Tibial nerve (tissue), 4 donors: ENCODE data around the gene DDX60.

Experiments used
- EP300 ChIP-seq, 2 donors: sonication (generic); formaldehyde crosslinking; IDR thresholded peaks; one replicate each; pipeline ENCODE4 v1.6.1; 2017; ENCODE audit warnings: antibody characterized with exemption in 2 of 2, mild to moderate bottlenecking in 1 of 2
- TF ChIP-seq, protein P1 (sequence below), 5 experiments: fragments of 200-600 bp in 3 of 5; fragments of 450-650 bp in 2 of 5; sonication (generic) in 3 of 5; IDR thresholded peaks; one replicate each; pipeline ENCODE4 v1.5.1; 2016 to 2019; ENCODE audit warnings: antibody characterized with exemption in 5 of 5, mild to moderate bottlenecking in 3 of 5, moderate library complexity in 2 of 5

DNA sequence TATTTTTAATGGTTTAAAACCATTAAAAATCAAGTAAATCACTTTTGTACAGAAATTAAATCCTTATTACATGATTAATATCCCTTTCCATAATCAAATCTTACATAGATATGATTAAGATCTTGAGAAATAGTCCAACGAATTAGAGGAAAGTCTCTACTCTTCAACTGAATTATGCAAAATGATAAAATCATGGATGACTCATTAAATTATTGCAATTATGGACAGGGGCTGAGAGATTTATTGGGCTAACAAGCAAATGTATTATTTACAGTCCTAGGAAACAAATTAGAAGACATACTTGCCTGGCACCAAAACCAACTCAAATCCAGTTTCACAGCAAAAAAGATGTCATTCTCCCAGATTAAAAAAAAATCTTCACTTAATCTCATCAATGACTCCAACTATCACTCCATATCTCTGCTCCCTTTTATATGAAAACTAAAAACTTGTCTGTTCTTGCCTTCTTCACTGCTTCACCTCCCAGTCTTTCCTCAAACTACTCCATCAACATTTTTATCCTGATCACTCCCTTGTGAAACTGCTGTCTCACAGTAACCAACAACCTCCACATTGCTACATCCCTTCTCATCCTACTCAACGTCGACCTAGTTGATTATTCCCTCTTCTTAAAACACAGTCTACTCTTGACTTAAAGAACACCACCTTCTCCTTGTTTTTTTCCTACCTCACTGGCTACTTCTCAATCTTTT lies 18.4 kb upstream of the DDX60 start:
- TF ChIP-seq, protein P1, sequence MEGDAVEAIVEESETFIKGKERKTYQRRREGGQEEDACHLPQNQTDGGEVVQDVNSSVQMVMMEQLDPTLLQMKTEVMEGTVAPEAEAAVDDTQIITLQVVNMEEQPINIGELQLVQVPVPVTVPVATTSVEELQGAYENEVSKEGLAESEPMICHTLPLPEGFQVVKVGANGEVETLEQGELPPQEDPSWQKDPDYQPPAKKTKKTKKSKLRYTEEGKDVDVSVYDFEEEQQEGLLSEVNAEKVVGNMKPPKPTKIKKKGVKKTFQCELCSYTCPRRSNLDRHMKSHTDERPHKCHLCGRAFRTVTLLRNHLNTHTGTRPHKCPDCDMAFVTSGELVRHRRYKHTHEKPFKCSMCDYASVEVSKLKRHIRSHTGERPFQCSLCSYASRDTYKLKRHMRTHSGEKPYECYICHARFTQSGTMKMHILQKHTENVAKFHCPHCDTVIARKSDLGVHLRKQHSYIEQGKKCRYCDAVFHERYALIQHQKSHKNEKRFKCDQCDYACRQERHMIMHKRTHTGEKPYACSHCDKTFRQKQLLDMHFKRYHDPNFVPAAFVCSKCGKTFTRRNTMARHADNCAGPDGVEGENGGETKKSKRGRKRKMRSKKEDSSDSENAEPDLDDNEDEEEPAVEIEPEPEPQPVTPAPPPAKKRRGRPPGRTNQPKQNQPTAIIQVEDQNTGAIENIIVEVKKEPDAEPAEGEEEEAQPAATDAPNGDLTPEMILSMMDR (IDR thresholded peaks at IDR 0.05), result no peak
- no peak for TF ChIP-seq EP300 (IDR thresholded peaks at IDR 0.05)
